ENCODE data around the gene TRMU.

DNA sequence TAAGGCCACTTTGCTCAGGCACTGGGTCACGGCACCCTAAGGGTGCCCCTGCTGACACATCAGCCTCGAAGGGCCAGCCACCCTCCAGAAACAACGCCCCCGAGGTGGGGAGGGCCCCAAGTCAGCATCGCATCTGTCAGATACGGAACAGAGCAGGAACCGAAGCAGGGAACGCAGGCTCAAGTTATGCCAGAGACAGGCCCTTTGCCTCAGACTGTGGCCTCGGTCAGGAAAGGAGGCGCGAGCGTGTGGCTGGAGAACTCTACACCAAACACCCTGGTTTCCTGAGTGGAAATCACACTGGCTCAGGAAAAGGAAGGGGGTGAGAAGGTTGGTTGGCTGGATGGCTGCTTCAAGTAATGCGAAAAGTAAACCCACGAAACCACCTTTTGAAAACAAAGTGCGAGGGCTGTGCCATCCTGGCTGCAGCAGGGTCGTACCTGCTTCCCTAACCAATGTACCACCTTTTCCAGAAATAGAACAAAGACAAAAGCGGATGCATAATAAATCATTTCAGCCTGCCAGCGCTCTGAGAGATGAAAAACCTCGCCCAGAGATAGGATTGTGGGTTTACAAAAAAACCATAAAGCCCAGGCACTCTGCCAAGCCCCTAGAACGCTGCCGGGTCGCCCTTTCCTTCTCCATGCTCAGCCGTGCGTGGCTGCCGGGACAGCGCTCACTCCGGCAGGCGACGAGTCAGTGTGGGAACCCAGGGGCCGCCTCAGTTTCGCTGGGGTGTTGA is 38.6 kb downstream of the TRMU start:
- TF ChIP-seq BRCA1 (IDR thresholded peaks at IDR 0.05; ENCODE audit: low read depth, low read length) (no peak), CEBPB (IDR thresholded peaks at IDR 0.05; ENCODE audit: low read depth, low read length) (no peak), POLR2AphosphoS5 (IDR thresholded peaks at IDR 0.05; ENCODE audit: low read depth, low read length) (no peak), EZH2 (IDR thresholded peaks at IDR 0.05; ENCODE audit: low read depth, low read length, severe bottlenecking) (no peak), JUND (IDR thresholded peaks at IDR 0.05; ENCODE audit: low read length) (no peak)
- TF ChIP-seq, protein P1, sequence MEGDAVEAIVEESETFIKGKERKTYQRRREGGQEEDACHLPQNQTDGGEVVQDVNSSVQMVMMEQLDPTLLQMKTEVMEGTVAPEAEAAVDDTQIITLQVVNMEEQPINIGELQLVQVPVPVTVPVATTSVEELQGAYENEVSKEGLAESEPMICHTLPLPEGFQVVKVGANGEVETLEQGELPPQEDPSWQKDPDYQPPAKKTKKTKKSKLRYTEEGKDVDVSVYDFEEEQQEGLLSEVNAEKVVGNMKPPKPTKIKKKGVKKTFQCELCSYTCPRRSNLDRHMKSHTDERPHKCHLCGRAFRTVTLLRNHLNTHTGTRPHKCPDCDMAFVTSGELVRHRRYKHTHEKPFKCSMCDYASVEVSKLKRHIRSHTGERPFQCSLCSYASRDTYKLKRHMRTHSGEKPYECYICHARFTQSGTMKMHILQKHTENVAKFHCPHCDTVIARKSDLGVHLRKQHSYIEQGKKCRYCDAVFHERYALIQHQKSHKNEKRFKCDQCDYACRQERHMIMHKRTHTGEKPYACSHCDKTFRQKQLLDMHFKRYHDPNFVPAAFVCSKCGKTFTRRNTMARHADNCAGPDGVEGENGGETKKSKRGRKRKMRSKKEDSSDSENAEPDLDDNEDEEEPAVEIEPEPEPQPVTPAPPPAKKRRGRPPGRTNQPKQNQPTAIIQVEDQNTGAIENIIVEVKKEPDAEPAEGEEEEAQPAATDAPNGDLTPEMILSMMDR (IDR thresholded peaks at IDR 0.05; ENCODE audit: control extremely low read depth in 1 of 3, insufficient read depth in 1 of 3, low read depth in 1 of 3, low read length in 3 of 3), result no peak
